CD4-positive, alpha-beta T cell treated with Interleukin-6 for 4 hours (primary cell): ENCODE data around the gene GREB1.

Experiments used
- DNase-seq: peaks from one replicate; pipeline ENCODE4 v3.0.0-alpha.2; 2020; ENCODE audit warnings: mixed read lengths

GREB1 gene

DNA sequence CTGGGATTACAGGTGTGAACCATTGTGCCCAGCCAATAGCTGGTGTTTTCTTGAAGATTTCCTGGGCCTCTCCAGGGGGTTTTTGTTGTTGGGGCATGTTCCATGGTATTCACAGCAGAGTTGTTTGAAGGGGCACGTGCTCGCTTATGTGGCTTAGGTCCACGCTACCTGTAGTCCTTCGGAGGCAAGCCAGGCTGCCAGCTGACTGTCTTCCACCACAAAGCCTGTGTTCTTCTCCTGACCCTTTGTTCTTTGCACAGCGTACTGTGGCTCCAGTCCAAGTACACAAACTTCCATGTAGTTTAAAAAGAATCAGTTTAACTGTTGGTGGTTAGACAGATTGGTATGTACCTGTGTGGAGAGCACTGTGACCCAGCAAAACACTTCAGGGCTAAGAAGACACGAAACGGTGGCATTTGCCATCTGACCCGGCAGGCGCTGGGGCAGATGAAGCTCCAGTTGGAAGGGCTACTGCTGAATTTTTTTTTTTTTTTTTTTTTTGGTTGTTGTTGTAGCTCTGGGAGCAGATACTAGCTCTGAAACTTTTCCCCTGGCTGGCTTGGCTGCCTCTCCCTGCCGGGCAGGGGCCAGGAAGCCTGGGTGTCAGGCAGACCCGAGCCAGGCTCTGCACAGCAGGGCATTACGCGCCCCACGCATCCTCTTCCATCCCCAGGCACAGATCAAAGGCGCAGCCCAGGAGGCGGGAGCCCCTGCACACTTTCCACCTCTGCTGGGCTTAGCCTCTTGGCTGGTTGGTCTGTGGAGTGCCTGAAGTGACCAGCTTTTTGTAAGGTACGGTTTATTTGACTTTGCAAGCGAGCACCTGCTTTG, 5.7 kb downstream of the GREB1 start:
- DNase-seq, result no peak

DNA sequence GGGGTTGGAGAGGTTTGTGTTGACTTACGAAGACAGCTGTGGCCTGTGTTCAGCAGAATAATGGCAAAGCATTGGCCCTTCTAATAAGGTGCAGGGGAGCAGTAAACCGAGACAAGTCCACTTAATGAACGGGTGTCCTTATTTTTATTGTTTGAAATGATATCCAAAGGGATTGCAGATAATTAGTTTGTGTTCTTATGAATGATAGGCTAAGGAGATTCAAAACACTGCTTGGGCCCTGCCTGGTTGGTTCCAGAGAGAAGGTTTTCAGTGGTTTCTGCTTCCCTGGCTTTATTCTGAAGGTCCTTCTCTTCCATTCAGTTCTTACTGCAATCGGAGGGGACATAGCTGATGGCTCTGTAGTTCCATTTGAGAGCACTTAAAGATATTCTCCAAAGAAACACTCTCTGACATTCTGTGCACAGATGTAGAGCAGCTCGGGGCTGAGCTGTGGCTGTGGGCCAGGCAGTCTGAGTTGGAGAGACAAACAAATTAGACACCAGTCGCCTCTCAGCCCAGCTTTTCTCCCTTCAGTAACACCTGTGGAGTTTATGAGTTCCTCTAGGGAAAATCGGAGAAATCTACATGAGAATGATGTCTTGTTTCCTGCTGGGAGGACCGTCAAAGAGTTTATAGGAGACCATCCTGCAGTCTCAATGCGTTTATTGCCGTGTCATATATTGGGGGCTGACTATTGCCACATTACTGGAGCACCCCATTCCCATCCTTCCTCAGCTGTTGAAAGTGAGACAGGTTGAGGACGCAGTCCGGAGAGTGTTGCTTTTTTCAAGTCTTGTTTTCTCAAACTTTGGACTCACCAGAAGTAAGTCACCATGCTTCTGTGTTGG, 6.5 kb downstream of the GREB1 start:
- DNase-seq, result no peak

DNA sequence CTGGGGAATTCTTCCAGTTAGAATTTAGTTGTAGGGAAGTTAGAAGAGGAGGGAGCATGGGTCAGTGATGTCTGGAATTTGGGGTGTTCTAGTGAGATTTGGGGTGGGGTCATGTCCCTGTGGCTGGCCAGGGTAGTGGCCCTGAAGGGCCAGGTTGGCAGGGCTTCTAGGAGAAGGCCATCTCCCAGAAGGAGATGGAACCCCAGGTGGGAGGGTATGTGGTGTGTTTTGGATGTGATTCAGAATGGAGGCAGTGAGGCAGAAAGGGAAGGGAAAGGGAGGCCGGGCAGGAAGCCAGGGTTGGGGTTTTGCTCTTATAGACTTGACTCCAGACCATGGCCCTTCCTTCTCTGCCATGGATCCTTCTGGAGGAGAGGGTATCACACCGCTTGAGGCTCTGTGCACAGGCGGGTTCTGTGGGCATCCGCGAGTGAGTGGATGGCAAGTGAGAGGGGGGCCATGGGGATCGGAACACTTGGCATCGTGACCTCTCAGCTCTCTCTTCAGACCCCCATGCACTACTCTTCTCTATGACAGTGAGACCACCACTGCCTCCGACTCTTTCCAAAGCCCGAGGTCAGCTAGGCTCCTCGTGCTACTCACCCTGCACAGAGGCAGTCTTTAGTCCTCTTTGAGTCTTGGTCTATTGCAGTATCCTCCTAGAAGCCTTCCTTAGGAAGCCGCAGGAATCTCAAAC, 7.3 kb downstream of the GREB1 start:
- DNase-seq, result no peak

DNA sequence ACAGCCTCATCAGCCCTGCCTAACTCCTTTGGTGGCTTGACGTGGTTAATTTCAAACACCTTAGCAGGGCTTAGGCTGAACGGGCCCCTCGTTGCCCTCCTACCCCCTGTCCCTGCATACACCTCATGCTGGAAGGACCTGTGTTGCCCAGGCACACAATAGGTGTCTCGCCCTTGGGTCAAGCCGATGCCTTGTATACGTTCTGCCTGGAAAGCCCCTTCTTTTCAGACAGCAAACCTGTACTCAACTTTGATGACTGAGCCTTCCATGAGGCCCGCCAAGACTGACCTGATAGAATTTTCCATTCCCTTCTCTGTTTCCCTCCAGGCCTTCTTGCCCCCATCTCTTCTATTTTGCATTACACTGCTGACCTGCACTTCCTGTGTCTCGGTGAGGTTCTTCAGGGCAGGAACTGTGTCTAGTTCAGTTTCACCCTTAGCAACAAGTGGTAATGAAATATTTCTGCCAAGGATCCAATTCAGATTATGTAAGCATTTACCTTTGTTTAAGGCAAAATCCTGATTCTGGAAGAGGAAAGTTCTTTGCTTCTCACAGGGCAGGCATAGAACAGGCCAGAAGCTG, 7.9 kb downstream of the GREB1 start:
- DNase-seq, result no peak

DNA sequence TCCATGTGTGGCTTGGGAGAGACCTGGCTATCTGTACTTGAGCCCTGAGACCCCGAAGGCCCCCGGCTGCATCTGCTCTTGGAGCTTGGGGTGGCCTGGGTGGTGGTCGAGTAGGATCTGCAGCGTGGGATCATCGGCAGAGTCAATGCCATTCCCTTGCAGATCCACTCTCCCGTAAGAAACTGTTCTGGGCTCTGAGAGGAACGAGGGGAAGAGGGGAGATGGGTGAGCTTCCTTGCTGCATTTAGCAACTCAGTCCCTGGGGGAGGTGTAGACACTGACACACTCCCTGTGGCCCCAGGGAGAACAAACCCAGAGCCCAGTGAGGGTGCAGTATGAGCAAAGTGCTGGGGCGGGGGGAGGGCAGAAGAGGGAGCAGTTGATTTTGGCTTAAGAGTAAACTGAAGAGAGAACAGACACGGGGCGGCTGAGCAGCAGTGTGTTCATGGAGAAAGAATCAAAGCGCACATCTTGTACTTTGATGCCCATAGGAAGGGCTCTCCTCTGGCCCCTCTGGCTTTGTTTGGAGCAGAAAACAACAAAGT, 8.5 kb downstream of the GREB1 start:
- no peak for DNase-seq

DNA sequence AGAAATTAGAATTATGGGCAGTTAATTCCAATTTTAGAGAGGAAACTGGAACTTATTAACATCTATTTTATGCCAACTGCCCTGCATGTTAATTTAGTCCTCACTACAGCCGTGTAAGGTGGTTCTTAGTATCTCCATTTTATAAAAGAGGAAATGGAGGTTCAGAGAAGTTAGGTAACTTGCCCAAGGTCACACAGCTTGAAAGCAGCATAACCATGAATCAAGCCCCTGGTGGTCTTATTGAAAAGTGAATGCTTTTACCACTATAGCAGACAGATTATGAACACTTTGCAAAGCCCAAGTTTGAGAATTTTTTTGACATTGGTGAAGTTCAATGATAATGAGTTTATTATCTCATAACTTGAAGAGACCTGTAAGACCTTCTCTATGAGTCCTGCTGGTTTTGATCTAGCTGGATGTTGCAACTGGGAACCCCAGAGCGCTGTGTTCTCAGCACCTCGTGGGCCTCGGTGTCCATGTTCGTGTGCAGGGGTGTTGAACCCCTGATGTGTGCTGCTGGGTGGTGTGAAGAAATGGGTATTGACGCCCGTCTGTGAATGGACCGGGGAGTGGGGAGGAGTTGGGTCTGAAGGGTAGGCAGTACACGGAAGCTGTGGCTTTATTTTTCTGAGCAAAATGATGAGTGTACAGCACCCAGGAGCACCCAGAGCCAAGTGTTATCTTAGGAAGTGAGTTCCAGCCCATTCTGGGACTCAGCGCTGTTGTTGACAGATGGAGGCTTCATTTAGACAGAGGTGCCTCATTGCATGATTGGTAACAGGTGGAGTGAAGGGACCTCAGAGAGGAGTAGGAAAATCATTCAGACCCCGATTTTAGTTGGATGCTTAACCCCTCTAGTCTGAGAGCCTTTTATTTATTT, 9.7 kb downstream of the GREB1 start:
- DNase-seq, result no peak

DNA sequence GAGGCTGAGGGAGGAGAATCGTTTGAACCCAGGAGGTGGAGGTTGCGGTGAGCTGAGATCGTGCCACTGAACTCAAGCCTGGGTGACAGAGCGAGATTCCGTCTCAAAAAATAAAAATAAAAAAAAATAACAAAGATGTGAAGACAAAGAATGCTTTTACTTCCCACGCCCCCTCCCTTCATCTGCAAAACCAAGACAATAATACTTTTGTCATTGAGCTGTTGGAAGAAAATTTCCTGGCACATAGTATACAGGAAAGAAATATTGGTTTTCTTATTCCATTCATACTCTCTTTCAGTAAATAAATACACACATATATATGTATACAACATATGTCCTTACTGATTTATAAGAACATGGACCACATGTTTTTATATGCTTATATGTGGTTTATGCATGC, 12.2 kb downstream of the GREB1 start:
- no peak for DNase-seq

DNA sequence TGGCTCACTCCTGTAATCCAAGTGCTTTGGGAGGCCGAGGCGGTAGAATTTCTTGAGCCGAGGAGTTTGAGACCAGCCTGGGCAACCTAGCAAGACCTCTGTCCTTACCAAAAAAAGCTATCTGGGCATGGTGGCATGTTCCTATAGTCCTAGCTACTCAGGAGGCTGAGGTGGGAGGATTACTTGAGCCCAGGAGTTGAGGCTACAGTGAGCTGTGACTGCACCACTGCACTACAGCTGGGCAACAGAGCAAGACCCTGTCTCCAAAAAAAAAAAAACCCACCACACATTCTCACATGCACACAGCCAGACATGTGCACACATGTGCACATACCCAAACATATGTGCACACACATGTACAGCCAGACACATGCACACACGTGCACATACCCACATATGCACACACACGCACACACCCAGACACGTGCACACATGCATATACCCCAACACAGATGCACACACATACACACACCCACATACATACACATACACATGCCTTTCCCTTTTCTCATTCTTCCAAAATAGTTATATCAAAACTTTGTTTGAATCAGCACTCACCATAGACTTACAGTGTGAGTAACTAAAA, 14.2 kb downstream of the GREB1 start:
- DNase-seq, result no peak

DNA sequence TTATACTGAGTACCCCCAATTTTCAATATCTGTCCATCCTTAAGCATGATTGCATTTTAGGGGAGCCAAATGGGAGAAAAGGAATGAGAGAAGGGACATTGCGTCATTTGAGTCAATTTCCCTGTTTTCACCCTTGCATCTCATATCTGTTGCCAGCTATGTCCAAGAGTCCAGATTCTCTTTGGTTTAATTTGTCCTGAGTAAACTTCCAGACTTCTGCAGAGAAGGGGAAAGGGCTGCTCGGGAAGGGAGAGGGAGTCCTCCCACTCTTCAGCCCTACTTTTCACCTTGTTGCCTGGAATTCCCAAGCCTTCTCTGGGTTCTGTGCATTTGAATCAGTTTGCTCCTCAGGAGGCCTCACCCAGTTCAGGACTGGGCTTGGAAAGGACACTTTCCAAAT, 16.5 kb downstream of the GREB1 start:
- no peak for DNase-seq

DNA sequence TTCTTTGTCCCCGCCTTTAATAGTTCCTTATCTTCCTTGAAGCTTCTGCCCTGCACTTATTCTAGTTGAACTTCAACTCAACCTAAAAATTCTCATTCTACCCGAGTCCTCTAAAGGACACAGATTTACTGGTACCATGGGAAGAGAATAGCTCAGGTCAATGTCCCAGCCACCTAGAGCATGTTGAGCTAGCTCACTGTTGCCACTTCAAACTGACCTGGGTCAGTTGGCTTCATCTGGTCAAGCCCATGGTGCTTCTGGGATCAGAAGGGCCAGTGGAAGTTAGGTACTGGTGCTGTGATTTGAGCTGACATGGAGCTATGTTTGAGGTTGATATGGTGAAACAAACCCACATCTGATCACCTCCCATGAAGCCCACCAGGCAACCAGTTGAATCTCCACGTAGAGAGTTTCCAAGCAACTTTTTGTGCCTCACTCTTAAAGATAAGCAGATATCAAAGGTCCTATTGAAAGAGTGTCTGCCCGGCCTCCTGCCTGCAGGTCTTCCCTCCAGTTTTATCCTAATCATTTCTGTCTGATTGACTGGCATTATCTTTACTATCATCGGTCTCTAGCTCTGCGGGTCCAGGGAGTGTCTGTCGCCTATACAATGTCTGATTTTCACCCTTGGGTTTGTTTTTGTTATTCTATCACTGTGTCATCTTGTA, 17.2 kb downstream of the GREB1 start:
- DNase-seq, result no peak

DNA sequence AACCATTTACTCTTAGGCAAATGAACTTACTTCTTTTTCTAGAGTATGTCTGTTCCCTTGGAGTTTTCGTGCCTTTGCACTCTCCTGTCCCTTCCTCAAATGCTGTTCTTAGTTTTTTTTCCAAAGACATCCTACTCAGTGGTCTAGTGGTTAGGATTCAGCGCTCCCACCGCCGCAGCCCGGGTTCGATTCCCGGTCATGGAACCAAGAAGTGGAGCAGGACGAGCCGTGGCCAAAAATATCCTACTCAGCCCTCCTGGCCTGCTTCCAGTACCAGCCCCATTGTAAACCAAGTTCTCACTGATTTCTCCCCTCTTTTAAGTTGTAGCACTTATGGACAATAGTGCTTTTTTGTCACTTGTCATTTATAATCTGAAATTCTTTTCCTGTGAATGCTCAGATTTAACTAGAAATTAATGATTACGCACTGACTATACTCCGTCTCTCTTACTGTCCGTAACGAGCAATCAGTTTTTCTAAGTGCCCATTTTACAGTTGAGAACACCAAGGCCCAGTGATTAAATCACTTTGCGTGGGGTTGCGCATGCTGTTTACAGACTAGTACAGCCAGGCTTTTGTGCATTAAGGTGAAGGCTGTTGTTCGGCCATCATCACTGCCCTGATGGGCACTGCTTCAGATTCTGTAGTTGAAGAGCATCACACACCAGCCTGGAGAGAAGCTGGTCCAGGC, 17.9 kb downstream of the GREB1 start:
- no peak for DNase-seq

DNA sequence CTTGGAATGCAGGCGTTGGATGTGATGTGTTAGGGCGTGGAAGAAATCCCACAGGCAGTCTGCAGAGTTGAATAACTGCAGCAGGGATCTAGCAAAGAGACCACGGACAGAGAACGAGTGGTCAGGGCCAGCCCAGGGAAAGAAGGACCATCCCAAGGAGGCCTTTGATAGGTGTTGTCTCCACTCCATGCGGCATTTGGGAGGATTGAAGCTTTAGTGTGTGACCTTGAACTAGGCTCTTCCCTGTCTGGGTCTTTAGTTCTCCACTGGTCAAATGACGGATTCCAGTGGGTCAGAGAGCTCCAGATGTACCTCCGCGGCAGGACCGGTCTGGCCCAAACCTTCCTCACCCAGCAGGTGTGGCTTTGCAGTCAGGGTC, 18.4 kb downstream of the GREB1 start:
- no peak for DNase-seq

DNA sequence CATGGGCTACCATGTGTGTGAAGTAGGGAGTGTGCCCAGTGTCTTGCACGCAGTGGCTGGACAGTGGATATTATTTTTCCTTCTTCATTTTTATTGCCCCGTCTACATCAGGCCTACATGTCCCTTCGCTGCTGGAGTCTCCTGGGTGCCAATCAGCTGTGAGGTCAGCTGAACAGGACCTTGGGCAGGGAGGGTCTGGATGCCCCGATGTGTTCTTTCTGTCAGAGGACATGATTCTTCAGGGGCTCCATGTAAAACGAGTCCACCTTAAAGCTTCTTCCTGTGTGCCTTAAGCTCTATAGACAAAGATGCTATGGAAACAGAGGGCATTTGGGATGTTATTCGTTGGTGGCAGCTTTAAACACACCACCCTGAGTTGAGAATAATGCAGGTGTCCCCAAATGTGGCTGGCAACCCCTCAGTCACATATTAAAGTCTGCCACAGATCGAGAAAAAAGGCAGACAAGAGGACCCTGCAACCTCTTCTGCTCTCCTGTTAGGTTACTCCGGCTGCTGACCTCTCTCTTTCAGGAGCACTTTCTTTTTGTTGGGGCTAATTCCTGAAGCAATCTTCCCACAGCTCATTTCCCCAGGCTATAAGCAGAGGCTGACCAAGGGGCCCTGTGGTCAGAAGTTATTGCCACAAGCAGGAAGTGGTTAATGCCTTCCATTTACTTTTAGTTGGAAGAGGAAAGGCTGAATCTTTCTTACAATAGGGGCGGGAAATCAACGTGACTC, 20.0 kb downstream of the GREB1 start:
- DNase-seq, result no peak

DNA sequence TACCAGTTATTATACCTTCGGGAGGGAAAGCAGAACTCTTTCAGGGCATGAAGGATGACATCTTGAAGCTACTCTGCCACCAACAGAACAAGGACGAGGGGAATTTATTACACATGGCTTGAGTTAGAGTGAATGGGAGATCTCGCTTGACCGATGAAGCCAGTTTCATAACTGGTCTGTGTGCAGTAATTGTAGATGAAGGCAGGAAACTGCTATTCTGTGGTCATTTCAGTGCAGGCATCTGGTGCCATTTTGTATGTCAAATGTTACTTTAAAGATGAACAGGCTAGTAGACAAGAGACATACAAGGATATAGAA, 20.5 kb downstream of the GREB1 start:
- no peak for DNase-seq

DNA sequence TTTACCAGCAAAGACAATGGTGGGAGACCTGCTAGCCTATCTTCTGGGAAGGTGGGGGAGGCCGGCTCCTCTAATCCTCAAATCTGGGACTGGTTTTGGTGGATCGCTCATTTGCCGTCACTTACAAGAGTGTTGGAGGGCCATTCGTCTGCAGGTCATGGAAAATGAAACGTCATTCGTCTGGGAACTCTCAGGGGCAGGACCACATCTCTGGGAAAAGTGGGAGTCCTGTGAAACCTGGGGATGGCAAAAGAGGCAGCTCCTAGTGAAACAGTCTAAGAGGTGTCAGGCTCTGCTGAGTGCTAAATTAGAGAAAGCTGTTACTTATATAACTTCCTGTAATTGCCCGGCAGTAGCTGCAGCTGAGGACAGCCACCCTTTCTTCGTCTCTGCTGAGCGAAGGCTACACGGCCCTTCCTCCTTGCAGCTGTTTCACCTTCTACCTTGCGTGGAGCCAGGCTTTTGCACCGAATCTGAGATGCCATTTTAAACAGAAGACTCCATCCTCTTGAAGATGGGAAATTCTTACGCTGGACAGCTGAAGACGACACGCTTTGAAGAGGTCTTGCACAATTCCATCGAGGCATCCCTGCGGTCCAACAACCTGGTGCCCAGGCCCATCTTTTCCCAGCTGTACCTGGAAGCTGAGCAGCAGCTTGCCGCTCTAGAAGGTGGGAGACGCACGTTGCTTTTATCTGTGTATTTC, 22.4 kb downstream of the GREB1 start:
- no peak for DNase-seq

DNA sequence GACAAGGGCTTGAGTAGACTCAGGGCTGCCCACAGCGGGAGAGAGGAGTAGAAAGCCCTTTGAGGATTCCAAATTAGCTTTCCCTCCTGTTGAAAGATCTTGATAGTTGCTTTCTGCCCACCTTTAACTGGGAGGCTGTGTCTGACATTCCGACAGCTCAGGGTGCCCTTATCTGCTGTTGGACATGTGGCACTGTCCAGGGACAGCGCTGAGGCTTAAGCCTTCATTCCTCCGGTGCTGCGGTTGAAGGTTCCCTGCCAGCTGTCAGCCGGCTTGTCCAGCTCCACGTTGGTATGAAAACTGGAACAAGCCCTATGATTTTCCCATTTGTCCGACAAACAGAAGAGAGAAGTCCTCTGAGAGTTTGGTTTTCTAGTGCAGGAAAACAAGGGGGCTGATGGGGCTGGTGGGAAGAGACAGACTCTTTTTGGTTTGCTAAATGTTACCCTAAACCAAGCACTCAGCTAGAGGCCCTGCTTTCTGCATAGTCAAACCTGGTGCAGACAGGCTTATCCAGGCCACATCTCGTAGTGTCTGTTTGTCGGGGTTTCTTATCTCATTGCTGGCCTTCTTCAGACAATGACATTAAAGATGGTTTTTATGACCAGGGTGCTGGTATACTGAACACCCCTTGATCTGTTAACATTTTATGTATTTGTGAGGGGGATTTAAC, 24.5 kb downstream of the GREB1 start:
- no peak for DNase-seq

DNA sequence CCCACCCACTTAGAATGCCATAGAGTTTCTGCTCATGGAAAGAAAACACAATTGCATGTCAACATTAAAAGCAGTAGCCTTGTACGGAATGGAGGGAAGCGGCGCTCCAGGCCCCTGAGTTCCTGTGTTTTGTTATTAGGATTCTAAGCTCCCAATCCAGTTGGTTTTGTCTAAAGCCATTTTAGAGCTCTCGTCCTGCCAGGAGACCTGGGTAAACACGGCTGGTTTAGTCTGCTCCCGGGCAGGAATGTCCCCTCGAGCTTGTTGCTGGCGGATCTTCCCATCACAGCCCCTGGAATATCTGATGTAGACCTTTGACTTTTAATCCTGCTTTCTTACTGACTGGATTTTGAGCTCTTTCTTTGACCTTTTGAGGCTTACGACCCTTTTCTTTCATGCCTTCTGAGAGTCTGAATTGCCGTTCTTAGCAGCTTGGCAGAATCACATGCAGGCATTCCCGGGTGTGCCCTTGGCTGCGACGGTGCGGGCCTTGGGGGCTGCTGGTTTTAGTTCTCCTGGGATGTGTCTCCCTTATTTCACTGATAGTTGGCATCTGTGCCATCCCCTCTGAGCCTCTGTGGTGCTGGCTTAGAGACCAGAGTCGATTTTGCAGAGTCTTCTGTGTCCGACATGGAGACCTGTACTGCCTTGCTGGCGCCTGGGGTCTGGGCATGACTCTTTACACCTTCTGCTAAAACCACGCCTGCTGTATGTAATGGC, 25.4 kb downstream of the GREB1 start:
- DNase-seq, result no peak

DNA sequence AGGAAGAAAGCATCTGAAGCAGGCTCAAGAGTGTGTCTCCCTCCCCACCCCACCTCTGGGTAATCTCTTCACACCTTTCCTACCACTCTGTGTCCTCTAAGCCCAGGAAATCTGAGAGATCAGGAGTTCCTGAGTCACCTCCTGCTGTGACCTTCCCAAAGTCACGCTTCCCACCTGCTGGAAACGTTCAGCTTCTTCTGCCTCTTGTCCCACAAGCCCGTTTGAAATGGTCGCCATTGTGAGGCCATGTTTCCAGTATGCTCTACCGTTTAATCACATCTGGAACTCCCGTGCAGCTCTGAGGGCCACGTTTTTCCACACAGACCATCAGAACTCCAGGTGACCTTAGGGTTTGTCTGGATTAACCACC, 25.9 kb downstream of the GREB1 start:
- DNase-seq, result no peak
